Fibroblast of lung (primary cell): ENCODE measurements around the gene RNLS. TPM values are rescaled to one million over a fixed set of nuclear protein-coding genes. Genes with fewer than 3 reads are reported as not detected.
A peak's percentile ranks its signal among the peaks of the same experiment; 100 is the strongest.

Source experiments
- DNase-seq, 2 donors: peaks; one replicate each; pipeline versions ENCODE4 v3.0.0 to v3.0.0-alpha.2; 2010; ENCODE audit warnings: low read depth in 2 of 2
- H2AFZ ChIP-seq: 2 replicates; pipeline ENCODE4 v1.5.1; 2012; ENCODE audit warnings: low read length, control low read depth, inconsistent platforms
- H3K27ac ChIP-seq: 2 replicates; pipeline ENCODE4 v1.5.1; 2011; ENCODE audit warnings: low read length, control low read depth; ENCODE audit not compliant: insufficient read depth
- H3K27me3 ChIP-seq: 2 replicates; pipeline ENCODE4 v1.5.1; 2011; ENCODE audit warnings: mild to moderate bottlenecking, low read length; ENCODE audit not compliant: control insufficient read depth, insufficient read depth
- H3K36me3 ChIP-seq: 2 replicates; pipeline ENCODE4 v1.5.1; 2011; ENCODE audit warnings: low read length; ENCODE audit not compliant: control insufficient read depth, insufficient read depth
- H3K4me1 ChIP-seq: 2 replicates; pipeline ENCODE4 v1.5.1; 2011; ENCODE audit warnings: low read length; ENCODE audit not compliant: control insufficient read depth, insufficient read depth; ENCODE audit errors: extremely low read depth
- H3K4me2 ChIP-seq: 2 replicates; pipeline ENCODE4 v1.5.1; 2011; ENCODE audit warnings: low read length, control low read depth; ENCODE audit not compliant: insufficient read depth; ENCODE audit errors: extremely low read depth
- H3K4me3 ChIP-seq, 4 experiments: fragments of 200-600 bp in 1 of 4; sonication (generic) in 1 of 4; replicated peaks in 1 of 4; 2 replicates each; pipeline ENCODE4 v1.5.1; 2011 to 2016; ENCODE audit warnings: low read length in 4 of 4, low read depth in 3 of 4, mild to moderate bottlenecking in 3 of 4, control low read depth in 2 of 4, inconsistent platforms in 1 of 4, mixed read lengths in 1 of 4; ENCODE audit not compliant: insufficient read depth in 1 of 4; ENCODE audit errors: control extremely low read depth in 1 of 4
- H3K79me2 ChIP-seq: 2 replicates; pipeline ENCODE4 v1.5.1; 2012; ENCODE audit warnings: mild to moderate bottlenecking, low read length, inconsistent platforms; ENCODE audit not compliant: control insufficient read depth, insufficient read depth
- H3K9ac ChIP-seq: 2 replicates; pipeline ENCODE4 v1.5.1; 2011; ENCODE audit warnings: mild to moderate bottlenecking, low read length, control low read depth; ENCODE audit not compliant: insufficient read depth
- H3K9me3 ChIP-seq: 2 replicates; pipeline ENCODE4 v1.5.1; 2012; ENCODE audit warnings: low read depth, low read length; ENCODE audit not compliant: control insufficient read depth, insufficient read depth
- H4K20me1 ChIP-seq: 2 replicates; pipeline ENCODE4 v1.5.1; 2011; ENCODE audit warnings: low read length; ENCODE audit not compliant: control insufficient read depth, insufficient read depth; ENCODE audit errors: extremely low read depth
- EZH2 ChIP-seq: IDR thresholded peaks from 2 replicates; pipeline ENCODE4 v1.5.1; 2012; ENCODE audit warnings: low read length, control low read depth, mild to moderate bottlenecking; ENCODE audit errors: missing control alignments
- polyA plus RNA-seq, 2 donors: library from polyadenylated mRNA; depleted of rRNA in 1 of 2; stranded (reverse) in 1 of 2; unstranded in 1 of 2; fragments of >200 nt; gene quantifications; 2 replicates each; pipeline ENCODE4 v1.2.1, GENCODE V29; 2011 to 2012; ENCODE audit warnings: missing spikeins in 1 of 2
- total RNA-seq: library from RNA; depleted of rRNA; stranded (reverse); fragments of >200 nt; gene quantifications from 2 replicates; pipeline ENCODE4 v1.2.1, GENCODE V29; 2014
- TF ChIP-seq, protein P1 (sequence below), 2 donors: IDR thresholded peaks in 1 of 2; conservative IDR thresholded peaks in 1 of 2; 1 replicate in 1 of 2; 2 replicates in 1 of 2; pipeline ENCODE4 v1.5.1; 2011 to 2012; ENCODE audit warnings: low read length in 2 of 2, control low read depth in 1 of 2, inconsistent platforms in 1 of 2, low read depth in 1 of 2, mild to moderate bottlenecking in 1 of 2

RNLS gene
- total and polyA plus RNA-seq, 2 donors (not counting 1 experiment from before 2014, with no cell fraction given) = 16.5 to 18.4 TPM

GRCh38 chr10:88528806-88529570 is 54.1 kb downstream of the RNLS start:
- Histone ChIP-seq H2AFZ (no peak overlapping the region), H3K4me3 (no peak overlapping the region), H3K79me2 (no peaks in the 10 kb centered on the region), H3K36me3 (no peaks in the 10 kb centered on the region), H3K9me3 (no peaks in the 10 kb centered on the region), H3K27me3 (no peaks in the 10 kb centered on the region), H3K4me2 (no peak overlapping the region), H3K9ac (no peak overlapping the region), H3K27ac (no peak overlapping the region), H4K20me1 (no peaks in the 10 kb centered on the region), H3K4me1 (no peaks in the 10 kb centered on the region)
- TF ChIP-seq, protein P1, sequence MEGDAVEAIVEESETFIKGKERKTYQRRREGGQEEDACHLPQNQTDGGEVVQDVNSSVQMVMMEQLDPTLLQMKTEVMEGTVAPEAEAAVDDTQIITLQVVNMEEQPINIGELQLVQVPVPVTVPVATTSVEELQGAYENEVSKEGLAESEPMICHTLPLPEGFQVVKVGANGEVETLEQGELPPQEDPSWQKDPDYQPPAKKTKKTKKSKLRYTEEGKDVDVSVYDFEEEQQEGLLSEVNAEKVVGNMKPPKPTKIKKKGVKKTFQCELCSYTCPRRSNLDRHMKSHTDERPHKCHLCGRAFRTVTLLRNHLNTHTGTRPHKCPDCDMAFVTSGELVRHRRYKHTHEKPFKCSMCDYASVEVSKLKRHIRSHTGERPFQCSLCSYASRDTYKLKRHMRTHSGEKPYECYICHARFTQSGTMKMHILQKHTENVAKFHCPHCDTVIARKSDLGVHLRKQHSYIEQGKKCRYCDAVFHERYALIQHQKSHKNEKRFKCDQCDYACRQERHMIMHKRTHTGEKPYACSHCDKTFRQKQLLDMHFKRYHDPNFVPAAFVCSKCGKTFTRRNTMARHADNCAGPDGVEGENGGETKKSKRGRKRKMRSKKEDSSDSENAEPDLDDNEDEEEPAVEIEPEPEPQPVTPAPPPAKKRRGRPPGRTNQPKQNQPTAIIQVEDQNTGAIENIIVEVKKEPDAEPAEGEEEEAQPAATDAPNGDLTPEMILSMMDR (conservative IDR thresholded peaks at IDR 0.05 in 1 of 2, IDR thresholded peaks at IDR 0.05 in 1 of 2; ENCODE audit: low read depth in 1 of 2, low read length in 2 of 2) = no peak
- TF ChIP-seq EZH2 = no peak
- peak in 1 of 2 donors; percentile 60 for DNase-seq

GRCh38 chr10:88528201-88528600 is 54.9 kb downstream of the RNLS start:
- no peaks in the 10 kb centered on the region for H3K79me2 ChIP-seq
- no peaks in the 10 kb centered on the region for H4K20me1 ChIP-seq
- DNase-seq = peak in 1 of 2 donors; percentile 33
- H2AFZ ChIP-seq = no peak overlapping the region
- H3K27me3 ChIP-seq = no peaks in the 10 kb centered on the region
- TF ChIP-seq, protein P1 (conservative IDR thresholded peaks at IDR 0.05 in 1 of 2, IDR thresholded peaks at IDR 0.05 in 1 of 2; ENCODE audit: low read depth in 1 of 2, low read length in 2 of 2) = no peak
- TF ChIP-seq EZH2 = no peak
- H3K9me3 ChIP-seq = no peaks in the 10 kb centered on the region
- no peaks in the 10 kb centered on the region for H3K36me3 ChIP-seq
- H3K27ac ChIP-seq = no peak overlapping the region
- H3K9ac ChIP-seq = no peak overlapping the region
- no peak overlapping the region for H3K4me2 ChIP-seq
- H3K4me3 ChIP-seq = no peak overlapping the region
- no peaks in the 10 kb centered on the region for H3K4me1 ChIP-seq

GRCh38 chr10:88527245-88527644 is 55.9 kb downstream of the RNLS start:
- Histone ChIP-seq H3K4me3 (no peak overlapping the region), H3K4me2 (no peak overlapping the region)

More at GRCh38 chr10:88527245-88527644, 55.9 kb downstream of the RNLS start:
- no peaks in the 10 kb centered on the region for H3K27me3 ChIP-seq
- H3K9me3 ChIP-seq = no peaks in the 10 kb centered on the region
- TF ChIP-seq EZH2 = no peak
- TF ChIP-seq, protein P1 (conservative IDR thresholded peaks at IDR 0.05 in 1 of 2, IDR thresholded peaks at IDR 0.05 in 1 of 2; ENCODE audit: low read depth in 1 of 2, low read length in 2 of 2) = no peak
- no peak overlapping the region for H2AFZ ChIP-seq
- no peak for DNase-seq
- no peak overlapping the region for H3K9ac ChIP-seq
- H4K20me1 ChIP-seq = no peaks in the 10 kb centered on the region
- H3K27ac ChIP-seq = no peak overlapping the region
- H3K4me1 ChIP-seq = no peaks in the 10 kb centered on the region
- no peaks in the 10 kb centered on the region for H3K79me2 ChIP-seq
- H3K36me3 ChIP-seq = no peaks in the 10 kb centered on the region
